ENCODE measurements around the gene GPR45. TPM values are rescaled to one million over a fixed set of nuclear protein-coding genes. Genes with fewer than 3 reads are reported as not detected.

GPR45 gene
- total and polyA plus RNA-seq, 9 of the 15 experiments (the other 6 are each of a cell fraction or from before 2014, with no cell fraction given), result not detected

DNA sequence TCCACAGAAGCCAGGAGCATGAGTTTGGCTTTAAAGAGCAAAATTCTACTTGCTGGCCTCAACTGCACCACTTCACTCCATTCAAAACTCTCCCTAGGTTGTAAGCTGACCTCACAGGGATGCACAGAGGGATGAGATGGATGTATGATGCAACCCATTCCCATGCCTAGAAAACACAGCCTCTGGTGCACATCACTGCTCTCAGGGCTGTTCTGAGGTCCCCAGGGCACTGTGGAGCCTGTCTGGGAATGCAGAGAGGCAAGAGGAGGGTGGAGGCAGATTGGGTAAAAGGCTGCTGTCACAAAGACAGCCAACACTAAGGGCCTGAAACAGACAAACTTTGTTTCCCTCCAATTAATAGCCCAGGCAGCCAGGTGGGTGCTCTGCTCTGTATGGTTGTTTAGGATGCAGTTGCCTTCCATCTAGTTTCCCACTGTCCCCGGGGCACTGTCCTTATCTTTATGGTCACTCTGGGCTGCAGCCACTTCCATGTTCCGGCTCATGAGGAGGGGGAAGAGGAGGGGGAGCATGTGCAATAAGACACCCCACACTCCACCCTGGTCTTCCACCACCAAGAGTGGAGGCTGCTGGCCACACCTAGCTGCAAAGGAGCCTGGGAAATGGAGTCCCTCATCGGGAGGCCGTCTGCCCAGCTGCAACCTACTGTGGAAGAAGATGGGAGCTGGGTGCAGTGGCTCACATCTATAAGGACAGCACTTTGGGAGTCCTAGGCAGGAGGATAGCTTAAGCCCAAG lies 7.0 kb downstream of the GPR45 start (continued):
- TF ChIP-seq, protein P1, sequence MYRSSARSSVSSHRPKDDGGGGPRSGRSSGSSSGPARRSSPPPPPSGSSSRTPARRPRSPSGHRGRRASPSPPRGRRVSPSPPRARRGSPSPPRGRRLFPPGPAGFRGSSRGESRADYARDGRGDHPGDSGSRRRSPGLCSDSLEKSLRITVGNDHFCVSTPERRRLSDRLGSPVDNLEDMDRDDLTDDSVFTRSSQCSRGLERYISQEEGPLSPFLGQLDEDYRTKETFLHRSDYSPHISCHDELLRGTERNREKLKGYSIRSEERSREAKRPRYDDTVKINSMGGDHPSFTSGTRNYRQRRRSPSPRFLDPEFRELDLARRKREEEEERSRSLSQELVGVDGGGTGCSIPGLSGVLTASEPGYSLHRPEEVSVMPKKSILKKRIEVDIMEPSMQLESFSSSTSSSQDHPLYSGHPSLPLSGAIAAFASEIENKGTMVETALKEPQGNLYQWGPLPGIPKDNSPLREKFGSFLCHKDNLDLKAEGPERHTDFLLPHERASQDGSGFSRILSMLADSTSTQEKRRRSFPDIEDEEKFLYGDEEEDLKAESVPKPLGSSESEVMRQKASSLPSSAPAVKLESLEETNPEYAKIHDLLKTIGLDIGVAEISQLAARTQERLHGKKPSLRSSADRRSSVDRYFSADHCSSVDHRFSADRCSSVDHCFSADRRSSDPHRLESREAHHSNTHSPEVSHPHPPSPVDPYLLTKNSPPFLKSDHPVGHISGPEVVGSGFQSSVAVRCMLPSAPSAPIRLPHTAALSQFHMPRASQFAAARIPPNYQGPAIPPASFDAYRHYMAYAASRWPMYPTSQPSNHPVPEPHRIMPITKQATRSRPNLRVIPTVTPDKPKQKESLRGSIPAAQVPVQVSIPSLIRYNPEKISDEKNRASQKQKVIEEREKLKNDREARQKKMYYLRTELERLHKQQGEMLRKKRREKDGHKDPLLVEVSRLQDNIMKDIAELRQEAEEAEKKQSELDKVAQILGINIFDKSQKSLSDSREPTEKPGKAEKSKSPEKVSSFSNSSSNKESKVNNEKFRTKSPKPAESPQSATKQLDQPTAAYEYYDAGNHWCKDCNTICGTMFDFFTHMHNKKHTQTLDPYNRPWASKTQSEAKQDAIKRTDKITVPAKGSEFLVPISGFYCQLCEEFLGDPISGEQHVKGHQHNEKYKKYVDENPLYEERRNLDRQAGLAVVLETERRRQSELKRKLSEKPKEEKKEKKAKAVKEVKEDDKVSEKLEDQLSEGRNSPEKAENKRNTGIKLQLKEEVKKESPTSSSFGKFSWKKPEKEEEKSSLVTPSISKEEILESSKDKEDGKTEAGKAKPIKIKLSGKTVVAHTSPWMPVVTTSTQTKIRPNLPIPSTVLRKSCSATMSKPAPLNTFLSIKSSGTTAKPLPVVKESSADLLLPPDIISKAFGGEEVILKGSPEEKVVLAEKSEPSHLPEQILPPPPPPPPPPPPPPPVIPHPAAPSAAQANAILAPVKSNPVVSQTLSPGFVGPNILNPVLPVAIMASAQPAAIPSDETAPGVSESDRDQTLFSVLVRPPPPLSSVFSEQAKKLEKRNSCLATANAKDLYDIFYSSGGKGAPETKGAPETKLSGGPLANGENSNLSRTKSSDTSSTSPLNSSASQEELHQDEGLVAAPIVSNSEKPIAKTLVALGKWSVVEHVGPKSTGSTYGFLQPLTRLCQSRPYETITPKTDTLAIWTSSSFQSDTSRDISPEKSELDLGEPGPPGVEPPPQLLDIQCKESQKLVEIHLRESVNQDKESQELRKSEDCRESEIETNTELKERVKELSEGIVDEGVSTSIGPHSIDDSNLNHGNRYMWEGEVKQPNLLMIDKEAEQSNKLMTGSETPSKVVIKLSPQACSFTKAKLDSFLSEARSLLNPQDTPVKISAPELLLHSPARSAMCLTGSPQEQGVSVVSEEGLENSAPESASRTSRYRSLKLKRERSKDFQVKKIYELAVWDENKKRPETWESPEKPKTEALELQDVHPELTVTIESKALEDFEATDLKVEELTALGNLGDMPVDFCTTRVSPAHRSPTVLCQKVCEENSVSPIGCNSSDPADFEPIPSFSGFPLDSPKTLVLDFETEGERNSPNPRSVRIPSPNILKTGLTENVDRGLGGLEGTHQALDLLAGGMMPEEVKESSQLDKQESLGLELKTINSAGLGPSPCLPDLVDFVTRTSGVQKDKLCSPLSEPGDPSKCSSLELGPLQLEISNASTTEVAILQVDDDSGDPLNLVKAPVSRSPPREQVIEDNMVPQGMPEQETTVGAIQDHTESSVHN (IDR thresholded peaks at IDR 0.05; ENCODE audit: borderline replicate concordance in 1 of 2, low read depth in 1 of 2), result no peak
- TF ChIP-seq KHSRP (IDR thresholded peaks at IDR 0.05), result no peak
- TF ChIP-seq ETV1 (tag; conservative IDR thresholded peaks at IDR 0.05; ENCODE audit: low read depth), result peak; percentile 49; the same call in 1 of the 2 replicates
- TF ChIP-seq, protein P2, sequence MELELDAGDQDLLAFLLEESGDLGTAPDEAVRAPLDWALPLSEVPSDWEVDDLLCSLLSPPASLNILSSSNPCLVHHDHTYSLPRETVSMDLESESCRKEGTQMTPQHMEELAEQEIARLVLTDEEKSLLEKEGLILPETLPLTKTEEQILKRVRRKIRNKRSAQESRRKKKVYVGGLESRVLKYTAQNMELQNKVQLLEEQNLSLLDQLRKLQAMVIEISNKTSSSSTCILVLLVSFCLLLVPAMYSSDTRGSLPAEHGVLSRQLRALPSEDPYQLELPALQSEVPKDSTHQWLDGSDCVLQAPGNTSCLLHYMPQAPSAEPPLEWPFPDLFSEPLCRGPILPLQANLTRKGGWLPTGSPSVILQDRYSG (tag; conservative IDR thresholded peaks at IDR 0.05; ENCODE audit: low read depth), result no peak
- TF ChIP-seq HNRNPK (IDR thresholded peaks at IDR 0.05; ENCODE audit: low read depth, low read length, poor library complexity, severe bottlenecking), result no peak
- TF ChIP-seq, protein P3, sequence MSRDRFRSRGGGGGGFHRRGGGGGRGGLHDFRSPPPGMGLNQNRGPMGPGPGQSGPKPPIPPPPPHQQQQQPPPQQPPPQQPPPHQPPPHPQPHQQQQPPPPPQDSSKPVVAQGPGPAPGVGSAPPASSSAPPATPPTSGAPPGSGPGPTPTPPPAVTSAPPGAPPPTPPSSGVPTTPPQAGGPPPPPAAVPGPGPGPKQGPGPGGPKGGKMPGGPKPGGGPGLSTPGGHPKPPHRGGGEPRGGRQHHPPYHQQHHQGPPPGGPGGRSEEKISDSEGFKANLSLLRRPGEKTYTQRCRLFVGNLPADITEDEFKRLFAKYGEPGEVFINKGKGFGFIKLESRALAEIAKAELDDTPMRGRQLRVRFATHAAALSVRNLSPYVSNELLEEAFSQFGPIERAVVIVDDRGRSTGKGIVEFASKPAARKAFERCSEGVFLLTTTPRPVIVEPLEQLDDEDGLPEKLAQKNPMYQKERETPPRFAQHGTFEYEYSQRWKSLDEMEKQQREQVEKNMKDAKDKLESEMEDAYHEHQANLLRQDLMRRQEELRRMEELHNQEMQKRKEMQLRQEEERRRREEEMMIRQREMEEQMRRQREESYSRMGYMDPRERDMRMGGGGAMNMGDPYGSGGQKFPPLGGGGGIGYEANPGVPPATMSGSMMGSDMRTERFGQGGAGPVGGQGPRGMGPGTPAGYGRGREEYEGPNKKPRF (IDR thresholded peaks at IDR 0.05; ENCODE audit: low read depth, low read length), result no peak
- TF ChIP-seq CBX5 (IDR thresholded peaks at IDR 0.05; ENCODE audit: borderline replicate concordance, low read depth), result no peak
- peak; percentile 55 to 70 for TF ChIP-seq NRF1 (conservative IDR thresholded peaks at IDR 0.05 in 1 of 2, IDR thresholded peaks at IDR 0.05 in 1 of 2)
- no peak for TF ChIP-seq JUN (IDR thresholded peaks at IDR 0.05; ENCODE audit: borderline replicate concordance, low read depth, low read length)
- TF ChIP-seq JUN (CRISPR knock-in tag; IDR thresholded peaks at IDR 0.05; ENCODE audit: borderline replicate concordance), result no peak
- TF ChIP-seq SIX5 (IDR thresholded peaks at IDR 0.05; ENCODE audit: borderline replicate concordance in 1 of 2, insufficient read depth in 1 of 2, low read depth in 1 of 2, low read length in 2 of 2), result peak in 1 of 2 experiments; percentile 23; a peak in 1 of 4 replicates
- TF ChIP-seq CEBPG (CRISPR knock-in tag; IDR thresholded peaks at IDR 0.05), result 0 out of 2 replicates have a peak, but pooled peaks have one; percentile 42
- TF ChIP-seq CEBPG (tag; conservative IDR thresholded peaks at IDR 0.05 in 1 of 2, IDR thresholded peaks at IDR 0.05 in 1 of 2), result 0 out of 4 replicates have a peak, but pooled peaks of 1 of the 2 experiments have one; percentile 14

All from K562 (cell line).